H1 (cell line): ENCODE measurements around the gene PLEKHA5. TPM values are rescaled to one million over a fixed set of nuclear protein-coding genes. Genes with fewer than 3 reads are reported as not detected.

Source experiments
- CTCF ChIA-PET: fragments of 300-600 bp; sonication (Branson Sonifier 250); formaldehyde crosslinking; loops from one replicate; lab custom pipeline; 2021; ENCODE audit not compliant: partially characterized antibody; lab: Charles Lee
- POLR2A ChIA-PET: fragments of 300-600 bp; sonication (Branson Sonifier 250); formaldehyde crosslinking; loops from one replicate; lab custom pipeline; 2021; ENCODE audit warnings: inconsistent platforms; ENCODE audit not compliant: partially characterized antibody; lab: Charles Lee
- DNase-seq, 2 experiments: peaks; one replicate each; pipeline versions ENCODE4 v3.0.0 to v3.0.0-alpha.2; 2010 to 2022; ENCODE audit warnings: low spot score in 2 of 2, low read depth in 1 of 2, mixed read lengths in 1 of 2
- FAIRE-seq: peaks from 2 replicates; lab custom pipeline; 2011; peaks lifted over from hg19 to GRCh38; lab: Jason Lieb, UNC
- H2AFZ ChIP-seq: 2 replicates; pipeline ENCODE4 v1.8.1; 2012; ENCODE audit warnings: low read length, inconsistent platforms
- H2AK5ac ChIP-seq: 2 replicates; pipeline ENCODE4 v1.6.1; 2013; ENCODE audit warnings: low read depth, low read length
- H2BK120ac ChIP-seq: replicated peaks from 2 replicates; pipeline ENCODE3; 2013; ENCODE audit warnings: low read depth, low read length, inconsistent platforms
- H2BK12ac ChIP-seq: 2 replicates; pipeline ENCODE4 v1.6.1; 2013; ENCODE audit warnings: low read depth, low read length
- H2BK15ac ChIP-seq: 2 replicates; pipeline ENCODE4 v1.6.1; 2013; ENCODE audit warnings: low read length
- H2BK20ac ChIP-seq: 2 replicates; pipeline ENCODE4 v1.6.1; 2013; ENCODE audit warnings: low read length
- H2BK5ac ChIP-seq: 2 replicates; pipeline ENCODE4 v1.6.1; 2013; ENCODE audit warnings: low read depth, low read length
- H3K14ac ChIP-seq: 2 replicates; pipeline ENCODE4 v1.6.1; 2013; ENCODE audit warnings: inconsistent platforms; ENCODE audit not compliant: insufficient read length
- H3K18ac ChIP-seq: 2 replicates; pipeline ENCODE4 v1.6.1; 2013; ENCODE audit warnings: low read length; ENCODE audit errors: extremely low read depth
- H3K23ac ChIP-seq: 2 replicates; pipeline ENCODE4 v1.6.1; 2013; ENCODE audit warnings: inconsistent platforms; ENCODE audit not compliant: insufficient read length
- H3K23me2 ChIP-seq: 2 replicates; pipeline ENCODE4 v1.6.1; 2013; ENCODE audit warnings: low read depth, low read length
- H3K27ac ChIP-seq: 2 replicates; pipeline ENCODE4 v1.6.1; 2011; ENCODE audit warnings: low read depth, low read length, inconsistent platforms
- H3K27me3 ChIP-seq, 4 experiments: replicated peaks in 1 of 4; 1 replicate in 1 of 4; 2 replicates in 3 of 4; pipeline versions ENCODE4 v1.6.1 to v1.8.1; 2011 to 2013; ENCODE audit warnings: low read length in 3 of 4, mild to moderate bottlenecking in 3 of 4, inconsistent platforms in 2 of 4, mixed read lengths in 2 of 4, moderate library complexity in 1 of 4; ENCODE audit not compliant: control insufficient read depth in 3 of 4, insufficient read depth in 3 of 4; ENCODE audit errors: extremely low read depth in 1 of 4
- H3K36me3 ChIP-seq, 4 experiments: 2 replicates each; pipeline versions ENCODE4 v1.6.1 to v1.8.1; 2011 to 2013; ENCODE audit warnings: mild to moderate bottlenecking in 4 of 4, low read length in 3 of 4, moderate library complexity in 2 of 4, control low read depth in 1 of 4, inconsistent platforms in 1 of 4; ENCODE audit not compliant: insufficient read depth in 4 of 4, control insufficient read depth in 2 of 4
- H3K4ac ChIP-seq: replicated peaks from 2 replicates; pipeline ENCODE3; 2013; ENCODE audit warnings: low read length, low read depth, mixed read lengths, inconsistent platforms; ENCODE audit not compliant: insufficient read length
- H3K4me1 ChIP-seq, 4 experiments: replicated peaks in 1 of 4; 1 replicate in 1 of 4; 2 replicates in 3 of 4; pipeline versions ENCODE4 v1.6.1 to v1.8.1; 2011 to 2013; ENCODE audit warnings: low read length in 3 of 4, inconsistent platforms in 2 of 4, mixed read lengths in 1 of 4; ENCODE audit not compliant: insufficient read depth in 4 of 4, control insufficient read depth in 3 of 4
- H3K4me2 ChIP-seq, 2 experiments: 2 replicates each; pipeline versions ENCODE4 v1.6.1 to v1.8.1; 2011 to 2013; ENCODE audit warnings: low read depth in 2 of 2, low read length in 2 of 2, control low read depth in 1 of 2, inconsistent platforms in 1 of 2, mild to moderate bottlenecking in 1 of 2; ENCODE audit not compliant: insufficient read depth in 1 of 2
- H3K4me3 ChIP-seq, 4 experiments: fragments of 200-600, 300-600 bp in 1 of 4; sonication (generic), shearing (Covaris generic), sonication (Bioruptor Twin) in 1 of 4; 2 replicates each; pipeline versions ENCODE4 v1.5.1 to v1.8.1; 2011 to 2016; ENCODE audit warnings: low read length in 4 of 4, low read depth in 3 of 4, control low read depth in 2 of 4, inconsistent platforms in 2 of 4, mild to moderate bottlenecking in 2 of 4, mixed read lengths in 1 of 4, moderate library complexity in 1 of 4; ENCODE audit not compliant: insufficient read depth in 2 of 4; ENCODE audit errors: extremely low read depth in 1 of 4
- H3K56ac ChIP-seq: replicated peaks from 2 replicates; pipeline ENCODE3; 2013; ENCODE audit warnings: low read depth, mild to moderate bottlenecking, mixed read lengths, low read length, inconsistent platforms; ENCODE audit not compliant: insufficient read length
- H3K79me1 ChIP-seq: 2 replicates; pipeline ENCODE4 v1.6.1; 2013; ENCODE audit warnings: low read depth, low read length, control low read depth
- H3K79me2 ChIP-seq, 2 experiments: 2 replicates each; pipeline versions ENCODE4 v1.6.1 to v1.8.1; 2012 to 2013; ENCODE audit warnings: low read length in 2 of 2, mild to moderate bottlenecking in 2 of 2, inconsistent platforms in 1 of 2; ENCODE audit not compliant: insufficient read depth in 2 of 2, control insufficient read depth in 1 of 2
- H3K9ac ChIP-seq, 4 experiments: replicated peaks in 1 of 4; 1 replicate in 1 of 4; 2 replicates in 3 of 4; pipeline versions ENCODE4 v1.6.1 to v1.8.1; 2011 to 2013; ENCODE audit warnings: low read depth in 3 of 4, low read length in 3 of 4, control low read depth in 2 of 4, mild to moderate bottlenecking in 2 of 4, moderate library complexity in 2 of 4, inconsistent platforms in 1 of 4; ENCODE audit errors: extremely low read depth in 1 of 4
- H3K9me3 ChIP-seq, 2 experiments: 2 replicates each; pipeline versions ENCODE4 v1.6.1 to v1.8.1; 2012 to 2013; ENCODE audit warnings: mild to moderate bottlenecking in 2 of 2, moderate library complexity in 2 of 2, control low read depth in 1 of 2, inconsistent platforms in 1 of 2, low read depth in 1 of 2, low read length in 1 of 2, mixed read lengths in 1 of 2; ENCODE audit not compliant: insufficient read depth in 2 of 2
- H4K20me1 ChIP-seq, 2 experiments: replicated peaks in 1 of 2; 2 replicates each; pipeline versions ENCODE3 to v1.8.1; 2011 to 2013; ENCODE audit warnings: inconsistent platforms in 2 of 2, low read length in 2 of 2, mild to moderate bottlenecking in 1 of 2; ENCODE audit not compliant: insufficient read depth in 2 of 2, control insufficient read depth in 1 of 2
- H4K5ac ChIP-seq: 2 replicates; pipeline ENCODE4 v1.6.1; 2013; ENCODE audit warnings: low read length, low read depth, mixed read lengths, inconsistent platforms; ENCODE audit not compliant: insufficient read length
- H4K8ac ChIP-seq: 2 replicates; pipeline ENCODE4 v1.8.0; 2013; ENCODE audit warnings: mild to moderate bottlenecking, moderate library complexity, low read length, inconsistent platforms; ENCODE audit not compliant: insufficient read depth; ENCODE audit errors: extremely low read depth
- H4K91ac ChIP-seq: replicated peaks from 2 replicates; pipeline ENCODE3; 2013; ENCODE audit warnings: low read length, mixed read lengths, inconsistent platforms; ENCODE audit not compliant: insufficient read length
- BCL11A ChIP-seq, 2 experiments: IDR thresholded peaks; one replicate each; pipeline ENCODE4 v1.6.1; 2011; ENCODE audit warnings: low read depth in 2 of 2, low read length in 2 of 2, mild to moderate bottlenecking in 2 of 2
- CBX5 ChIP-seq: fragments of 300-800, 300-1000 bp; sonication (generic); IDR thresholded peaks from 2 replicates; pipeline ENCODE4 v1.7.1; 2016; ENCODE audit warnings: antibody characterized with exemption, low read length, low read depth
- CHD1 ChIP-seq: IDR thresholded peaks from 2 replicates; pipeline ENCODE4 v1.6.1; 2012; ENCODE audit warnings: low read depth, low read length, improper control_type of control experiment
- EP300 ChIP-seq, 2 experiments: IDR thresholded peaks; 1 replicate in 1 of 2; 2 replicates in 1 of 2; pipeline ENCODE4 v1.6.1; 2011 to 2012; ENCODE audit warnings: low read depth in 2 of 2, low read length in 2 of 2, mild to moderate bottlenecking in 2 of 2, borderline replicate concordance in 1 of 2, inconsistent platforms in 1 of 2, moderate library complexity in 1 of 2
- FOSL1 ChIP-seq: IDR thresholded peaks from 2 replicates; pipeline ENCODE4 v1.6.1; 2011; ENCODE audit warnings: mild to moderate bottlenecking, low read depth, low read length, moderate library complexity; ENCODE audit not compliant: insufficient read depth
- KDM5A ChIP-seq: fragments of 200-600 bp; IDR thresholded peaks from 2 replicates; pipeline ENCODE4 v1.7.1; 2012; ENCODE audit warnings: mild to moderate bottlenecking, low read length, inconsistent platforms, mixed read lengths
- POLR2AphosphoS5 ChIP-seq: IDR thresholded peaks from 2 replicates; pipeline ENCODE4 v1.6.1; 2011; ENCODE audit warnings: low read depth, low read length
- RNF2 ChIP-seq: fragments of 200-900, 300-1000 bp; sonication (generic); IDR thresholded peaks from 2 replicates; pipeline ENCODE4 v1.7.1; 2016; ENCODE audit warnings: borderline replicate concordance, low read depth, mild to moderate bottlenecking, antibody characterized with exemption, low read length; ENCODE audit not compliant: poor library complexity, severe bottlenecking; ENCODE audit errors: missing control alignments
- WGBS, 2 experiments: shearing (Covaris generic) in 1 of 2; methylation state at CpG; one replicate each; pipeline versions ENCODE4 v1.1.6 to v1.1.7; 2013 to 2015; ENCODE audit warnings: low lambda C conversion rate in 2 of 2, mixed read lengths in 2 of 2, inconsistent platforms in 1 of 2, low coverage in 1 of 2, missing lambda C conversion rate in 1 of 2; ENCODE audit not compliant: insufficient replicate concordance in 2 of 2, insufficient coverage in 1 of 2, insufficient read length in 1 of 2; ENCODE audit errors: extremely low coverage in 1 of 2, missing lambda C conversion rate in 1 of 2; 5-methylcytosine and 5-hydroxymethylcytosine counted together
- polyA plus RNA-seq, 7 experiments: library from polyadenylated mRNA; depleted of rRNA in 3 of 7; stranded (reverse) in 5 of 7; unstranded in 2 of 7; fragments of >200 nt in 5 of 7; fragments of 200-250 nt in 2 of 7; gene quantifications; 1 replicate in 5 of 7; 2 replicates in 1 of 7; 4 replicates in 1 of 7; pipeline versions ENCODE4 v1.2.1 to v1.2.3, GENCODE V29; 2011 to 2013; ENCODE audit warnings: missing spikeins in 2 of 7, mixed read lengths in 2 of 7
- total RNA-seq: library from RNA; stranded (reverse); fragmentation: NEBNext Ultra II Directional; extraction: Animal tissue kit (Norgen Biotek cat#: 25700); gene quantifications from 2 replicates; pipeline ENCODE4 v1.2.1, GENCODE V29; 2021

Gene PLEKHA5
- total and polyA plus RNA-seq, 2 of the 8 experiments (the other 6 are each of a cell fraction or from before 2014, with no cell fraction given), result 17.2 to 66.1 TPM

DNA sequence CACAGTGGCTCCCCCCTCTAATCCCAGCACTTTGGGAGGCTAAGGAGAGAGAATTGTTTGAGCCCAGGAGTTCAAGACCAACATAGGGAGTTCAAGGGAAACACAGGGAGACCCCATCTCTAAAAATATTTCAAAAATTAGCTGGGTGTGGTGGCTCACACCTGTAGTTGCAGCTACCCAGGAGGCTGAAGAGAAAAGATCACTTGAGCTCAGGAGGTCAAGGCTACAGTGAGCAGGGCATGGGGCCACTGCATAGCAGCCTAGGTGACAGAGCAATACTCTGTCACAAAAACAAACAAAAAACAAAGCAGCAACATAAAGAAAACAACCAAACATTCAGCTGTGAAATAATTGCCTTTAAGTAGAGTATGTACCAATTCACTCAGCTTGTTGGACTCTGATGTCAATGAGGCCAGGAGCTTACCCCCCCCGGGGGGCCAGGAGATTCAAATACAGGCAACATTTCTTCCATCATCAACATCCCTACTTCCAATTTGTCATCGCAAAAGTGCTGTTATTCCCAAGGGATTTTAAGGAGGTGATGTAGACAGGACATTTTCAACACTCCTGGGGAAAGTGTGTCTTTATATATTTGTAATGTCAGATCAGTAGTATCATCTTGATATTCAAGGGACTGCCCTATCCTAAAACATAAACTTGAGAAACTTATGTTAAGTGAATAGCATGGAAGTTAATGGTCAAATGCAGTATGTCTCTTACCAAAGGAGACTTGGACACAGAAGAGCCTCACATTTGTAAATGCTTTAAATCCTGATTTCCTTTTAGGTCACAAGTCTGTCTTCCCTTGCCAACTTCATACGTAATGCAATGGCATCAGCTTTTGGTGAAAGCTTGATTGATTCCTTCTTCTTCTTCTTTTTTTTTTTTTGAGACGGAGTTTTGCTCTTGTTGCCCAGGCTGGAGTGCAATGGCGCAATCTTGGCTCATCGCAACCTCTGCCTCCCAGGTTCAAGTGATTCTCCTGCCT lies 269.1 kb downstream of the PLEKHA5 start:
- no peaks in the 10 kb centered on the region for H3K79me2 ChIP-seq
- H3K14ac ChIP-seq, result no peak overlapping the region
- H3K56ac ChIP-seq, result no peak overlapping the region
- no peak overlapping the region for H2BK20ac ChIP-seq
- H2AFZ ChIP-seq, result no peak overlapping the region
- no peaks in the 10 kb centered on the region for H3K27me3 ChIP-seq
- no peaks in the 10 kb centered on the region for H3K36me3 ChIP-seq
- H2AK5ac ChIP-seq, result no peak overlapping the region
- DNase-seq (no peak), FAIRE-seq (no peak)
- H2BK12ac ChIP-seq, result no peak overlapping the region
- 93% methylated on average over 4 of the region's 6 CpGs; no CpG with 5 or more reads in 1 of the 2 experiments for WGBS, 2 experiments
- no peaks in the 10 kb centered on the region for H4K20me1 ChIP-seq
- no peaks in the 10 kb centered on the region; a peak in 2 of 7 replicates for H3K4me1 ChIP-seq
- no peaks in the 10 kb centered on the region for H3K79me1 ChIP-seq
- H4K8ac ChIP-seq, result no peak overlapping the region
- H4K91ac ChIP-seq, result no peak overlapping the region
- no peak overlapping the region for H3K27ac ChIP-seq
- no peak overlapping the region; the same call in 1 of the 2 replicates for H3K18ac ChIP-seq
- H3K4me2 ChIP-seq, result no peak overlapping the region
- H3K23ac ChIP-seq, result no peak overlapping the region
- no peak overlapping the region for H2BK120ac ChIP-seq
- H2BK5ac ChIP-seq, result no peak overlapping the region
- H3K4ac ChIP-seq, result no peak overlapping the region
- POLR2A ChIA-PET, result interaction anchor here (0.6 kb wide), 1 partner anchor 67 kb away, joined by 3 read pairs; no protein-coding TSS in a partner anchor
- no peak overlapping the region for H3K9ac ChIP-seq
- H3K9me3 ChIP-seq, result no peaks in the 10 kb centered on the region
- H2BK15ac ChIP-seq, result no peak overlapping the region
- H4K5ac ChIP-seq, result no peak overlapping the region
- CTCF ChIA-PET, result no interaction called here
- H3K23me2 ChIP-seq, result no peaks in the 10 kb centered on the region
- no peak overlapping the region for H3K4me3 ChIP-seq
- TF ChIP-seq BCL11A (IDR thresholded peaks at IDR 0.05; ENCODE audit: low read depth in 2 of 2, low read length in 2 of 2) (no peak), EP300 (IDR thresholded peaks at IDR 0.05; ENCODE audit: borderline replicate concordance in 1 of 2, low read depth in 2 of 2, low read length in 2 of 2) (no peak), CHD1 (no peak), RNF2 (no peak), KDM5A (no peak), POLR2AphosphoS5 (no peak), FOSL1 (no peak), CBX5 (no peak)
